ENCODE data around the gene ESR1.

The ESR1 gene

GRCh38 chr6:151807513-151808370 is at the start of gene ESR1:
TSS of gene ESR1 (plus strand) at chr6:151807682. CDS start at chr6:151807913, 231 bp downstream.
- DNase-seq (ENCODE audit: low read depth) = no peak

- DNase-seq (ENCODE audit: low read depth) = no peak
These were observed 47.0 kb upstream of the ESR1 start for GRCh38 chr6:151760486-151760885.

- DNase-seq (ENCODE audit: low read depth) = no peak
These were observed 45.6 kb upstream of the ESR1 start for GRCh38 chr6:151761851-151762250.

- no peak for DNase-seq (ENCODE audit: low read depth)
These were observed 44.7 kb upstream of the ESR1 start for GRCh38 chr6:151762817-151763216.

DNA sequence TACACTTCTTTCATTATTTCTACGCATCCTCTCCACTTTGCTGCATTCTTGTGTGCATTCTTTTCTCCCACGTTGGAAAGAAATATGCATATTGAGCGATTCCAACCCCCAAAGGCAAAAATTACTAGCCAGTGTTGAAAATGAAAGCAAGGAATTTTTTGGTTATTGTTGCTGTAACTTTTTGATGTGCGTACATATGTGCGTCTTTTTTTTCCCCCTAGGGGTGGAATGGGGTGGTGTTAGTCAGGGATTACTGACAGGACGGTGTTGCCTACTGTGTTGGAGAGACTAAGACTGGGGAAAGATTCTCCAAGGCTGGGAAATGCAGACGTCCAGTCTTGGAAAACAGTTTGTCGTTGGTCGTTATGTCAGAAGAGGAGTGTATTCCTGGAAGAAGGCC is 44.2 kb upstream of the ESR1 start:
- no peak for DNase-seq (ENCODE audit: low read depth)

DNA sequence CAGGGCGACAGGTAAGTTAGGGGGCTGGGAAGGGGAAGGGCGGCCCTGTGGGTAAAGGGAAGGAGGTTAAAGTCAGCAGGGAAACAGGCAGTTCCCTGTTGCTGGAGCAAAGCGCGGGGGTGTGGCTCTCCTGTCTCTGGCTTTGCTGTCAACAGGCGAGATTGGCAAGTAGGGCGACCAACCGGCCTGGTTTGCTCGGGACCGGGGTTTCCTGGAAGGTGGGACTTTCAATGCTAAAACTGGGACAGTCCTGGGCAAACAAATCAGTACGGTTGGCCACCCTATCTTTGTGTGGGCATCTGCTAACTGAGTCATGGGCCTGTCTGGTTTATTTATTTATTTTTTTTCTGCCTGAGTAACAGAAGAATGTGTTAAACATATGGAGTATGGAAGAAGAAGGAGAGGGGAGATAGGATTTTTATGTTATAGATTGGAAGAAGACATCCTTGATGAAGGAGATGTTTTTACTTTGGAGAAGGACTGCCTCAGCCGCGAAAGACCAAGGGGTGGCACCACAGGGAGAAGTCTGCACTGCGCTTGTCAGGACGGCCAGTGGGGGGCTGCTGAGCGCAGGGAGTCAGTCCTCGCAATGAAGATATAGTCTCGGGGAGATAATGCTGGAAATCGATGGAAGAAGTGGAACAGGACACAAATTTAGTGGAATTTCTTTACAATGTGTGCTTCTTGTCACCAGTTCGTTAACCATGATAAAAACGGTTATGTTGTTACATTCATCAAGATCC is 43.4 kb upstream of the ESR1 start:
- DNase-seq (ENCODE audit: low read depth) = peak; percentile 20

GRCh38 chr6:151765444-151765886 is 42.0 kb upstream of the ESR1 start:
- peak; percentile 27 for DNase-seq (ENCODE audit: low read depth)

- DNase-seq (ENCODE audit: low read depth) = no peak
These were observed 35.0 kb upstream of the ESR1 start for GRCh38 chr6:151772446-151772845.

- DNase-seq (ENCODE audit: low read depth) = no peak
These were observed 34.1 kb upstream of the ESR1 start for GRCh38 chr6:151773382-151773781.

- DNase-seq (ENCODE audit: low read depth) = no peak
These were observed 24.9 kb upstream of the ESR1 start for GRCh38 chr6:151782560-151782959.

DNA sequence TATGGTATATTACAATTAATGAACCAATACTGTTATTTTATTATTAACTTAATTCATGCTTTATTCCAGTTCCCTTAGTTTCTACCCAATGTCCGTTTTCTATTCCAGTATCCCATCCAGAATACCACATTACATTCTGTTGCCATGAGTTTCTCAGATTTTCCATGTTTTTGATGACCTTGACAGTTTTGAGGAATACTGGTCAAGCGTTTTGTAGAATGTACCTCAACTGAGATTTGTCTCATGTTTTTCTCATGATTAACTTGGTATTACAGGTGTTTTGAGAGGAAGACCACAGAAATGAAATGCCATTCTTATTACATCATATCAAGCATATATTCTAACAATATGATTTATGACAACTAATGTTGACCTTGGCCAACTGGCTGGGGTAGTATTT is 23.8 kb upstream of the ESR1 start:
- no peak for DNase-seq (ENCODE audit: low read depth)

DNA sequence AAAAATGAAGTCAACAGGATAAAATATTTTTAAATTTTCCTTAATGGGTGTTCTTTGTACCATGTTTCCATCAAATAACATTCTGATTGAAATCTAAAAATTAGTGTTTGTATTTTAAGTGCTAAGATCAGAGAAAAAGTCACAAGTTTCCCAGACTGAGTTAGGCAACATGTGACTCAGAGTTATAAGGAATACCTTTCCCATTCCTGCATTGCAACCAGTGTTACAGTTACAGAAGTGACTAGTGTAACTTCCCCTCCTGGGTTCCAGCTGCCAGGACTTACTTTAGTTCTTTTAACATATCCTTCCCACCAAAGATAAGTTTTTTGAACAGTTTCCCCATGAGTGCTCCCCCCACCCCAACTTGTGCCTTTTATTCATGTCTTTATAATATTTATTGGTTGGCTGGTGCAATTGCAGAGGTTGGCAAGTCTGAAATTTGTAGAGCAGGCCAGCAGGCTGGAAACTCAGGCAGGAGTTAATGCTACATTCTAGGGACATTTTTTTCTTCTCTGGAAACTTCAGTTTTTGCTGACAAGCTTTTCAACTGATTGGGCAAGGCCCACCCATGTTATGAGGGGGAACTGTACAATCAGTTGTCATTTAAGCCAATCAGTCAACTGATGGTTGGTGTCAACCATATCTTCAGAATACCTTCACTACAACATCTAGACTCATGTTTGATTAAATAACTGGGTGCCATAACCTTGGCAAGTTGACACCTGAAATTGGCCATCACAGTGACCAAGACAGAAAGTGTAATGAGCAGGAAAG is 22.9 kb upstream of the ESR1 start:
- no peak for DNase-seq (ENCODE audit: low read depth)

- DNase-seq (ENCODE audit: low read depth) = no peak
These were observed 10.5 kb upstream of the ESR1 start for GRCh38 chr6:151796842-151797530.

DNA sequence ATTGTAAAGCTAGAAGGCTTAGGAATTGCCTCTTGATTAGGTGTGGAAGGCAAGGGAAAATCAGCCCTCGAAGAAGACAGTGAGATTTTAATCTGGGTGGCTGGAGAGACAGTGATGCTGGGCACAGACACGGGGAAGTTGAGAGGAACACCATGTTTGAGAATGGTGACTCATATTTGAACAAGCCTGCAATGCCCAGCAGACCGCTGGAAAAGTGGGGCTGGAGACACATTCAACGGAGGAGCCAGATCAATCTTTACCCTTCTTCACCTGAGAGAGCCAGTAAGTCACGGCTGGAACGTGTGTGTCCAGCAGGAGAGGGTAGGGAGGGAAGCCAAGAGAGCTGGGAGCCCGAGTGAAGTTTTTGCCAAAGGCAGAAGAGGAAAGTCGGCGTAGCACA is 3.7 kb upstream of the ESR1 start:
- no peak for DNase-seq (ENCODE audit: low read depth)

DNA sequence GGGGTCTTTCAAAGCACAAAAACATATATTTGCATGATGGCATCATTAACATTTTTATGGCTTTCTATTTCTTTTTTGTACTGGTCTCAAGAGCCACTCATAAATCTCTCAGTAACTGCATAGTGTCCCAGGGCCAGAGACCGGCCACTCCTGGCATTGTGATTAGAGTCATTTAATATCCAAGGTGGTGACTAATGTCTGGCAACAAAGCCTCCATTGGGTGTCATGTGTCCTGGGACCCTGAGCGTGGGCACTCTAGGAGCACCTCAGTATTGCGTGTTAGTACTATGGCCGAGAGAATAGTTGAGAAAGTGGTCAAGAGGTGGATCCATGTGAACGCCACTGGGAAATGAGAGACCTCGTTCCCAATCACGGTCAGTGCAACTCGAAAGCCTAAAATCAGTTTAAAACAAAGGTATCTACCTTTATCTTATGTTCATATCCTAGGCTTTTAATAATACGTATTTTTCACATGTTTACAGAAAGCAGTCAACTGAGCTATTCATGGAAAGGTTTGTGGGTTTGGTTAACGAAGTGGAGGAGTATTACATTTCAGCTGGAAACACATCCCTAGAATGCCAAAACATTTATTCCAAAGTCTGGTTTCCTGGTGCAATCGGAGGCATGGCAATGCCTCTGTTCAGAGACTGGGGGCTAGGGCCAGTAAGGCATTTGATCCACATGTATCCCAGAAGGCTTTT is 2.7 kb upstream of the ESR1 start:
- no peak for DNase-seq (ENCODE audit: low read depth)

DNA sequence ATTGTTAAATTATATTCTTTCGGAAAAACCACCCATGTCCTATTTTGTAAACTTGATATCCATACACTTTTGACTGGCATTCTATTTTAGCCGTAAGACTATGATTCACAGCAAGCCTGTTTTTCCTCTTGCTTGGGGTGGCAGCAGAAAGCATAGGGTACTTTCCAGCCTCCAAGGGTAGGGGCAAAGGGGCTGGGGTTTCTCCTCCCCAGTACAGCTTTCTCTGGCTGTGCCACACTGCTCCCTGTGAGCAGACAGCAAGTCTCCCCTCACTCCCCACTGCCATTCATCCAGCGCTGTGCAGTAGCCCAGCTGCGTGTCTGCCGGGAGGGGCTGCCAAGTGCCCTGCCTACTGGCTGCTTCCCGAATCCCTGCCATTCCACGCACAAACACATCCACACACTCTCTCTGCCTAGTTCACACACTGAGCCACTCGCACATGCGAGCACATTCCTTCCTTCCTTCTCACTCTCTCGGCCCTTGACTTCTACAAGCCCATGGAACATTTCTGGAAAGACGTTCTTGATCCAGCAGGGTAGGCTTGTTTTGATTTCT is 2.1 kb upstream of the ESR1 start:
- DNase-seq (ENCODE audit: low read depth) = no peak

DNA sequence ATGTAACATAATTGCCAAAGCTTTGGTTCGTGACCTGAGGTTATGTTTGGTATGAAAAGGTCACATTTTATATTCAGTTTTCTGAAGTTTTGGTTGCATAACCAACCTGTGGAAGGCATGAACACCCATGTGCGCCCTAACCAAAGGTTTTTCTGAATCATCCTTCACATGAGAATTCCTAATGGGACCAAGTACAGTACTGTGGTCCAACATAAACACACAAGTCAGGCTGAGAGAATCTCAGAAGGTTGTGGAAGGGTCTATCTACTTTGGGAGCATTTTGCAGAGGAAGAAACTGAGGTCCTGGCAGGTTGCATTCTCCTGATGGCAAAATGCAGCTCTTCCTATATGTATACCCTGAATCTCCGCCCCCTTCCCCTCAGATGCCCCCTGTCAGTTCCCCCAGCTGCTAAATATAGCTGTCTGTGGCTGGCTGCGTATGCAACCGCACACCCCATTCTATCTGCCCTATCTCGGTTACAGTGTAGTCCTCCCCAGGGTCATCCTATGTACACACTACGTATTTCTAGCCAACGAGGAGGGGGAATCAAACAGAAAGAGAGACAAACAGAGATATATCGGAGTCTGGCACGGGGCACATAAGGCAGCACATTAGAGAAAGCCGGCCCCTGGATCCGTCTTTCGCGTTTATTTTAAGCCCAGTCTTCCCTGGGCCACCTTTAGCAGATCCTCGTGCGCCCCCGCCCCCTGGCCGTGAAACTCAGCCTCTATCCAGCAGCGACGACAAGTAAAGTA is 547 bp upstream of the ESR1 start:
- DNase-seq (ENCODE audit: low read depth) = no peak

DNA sequence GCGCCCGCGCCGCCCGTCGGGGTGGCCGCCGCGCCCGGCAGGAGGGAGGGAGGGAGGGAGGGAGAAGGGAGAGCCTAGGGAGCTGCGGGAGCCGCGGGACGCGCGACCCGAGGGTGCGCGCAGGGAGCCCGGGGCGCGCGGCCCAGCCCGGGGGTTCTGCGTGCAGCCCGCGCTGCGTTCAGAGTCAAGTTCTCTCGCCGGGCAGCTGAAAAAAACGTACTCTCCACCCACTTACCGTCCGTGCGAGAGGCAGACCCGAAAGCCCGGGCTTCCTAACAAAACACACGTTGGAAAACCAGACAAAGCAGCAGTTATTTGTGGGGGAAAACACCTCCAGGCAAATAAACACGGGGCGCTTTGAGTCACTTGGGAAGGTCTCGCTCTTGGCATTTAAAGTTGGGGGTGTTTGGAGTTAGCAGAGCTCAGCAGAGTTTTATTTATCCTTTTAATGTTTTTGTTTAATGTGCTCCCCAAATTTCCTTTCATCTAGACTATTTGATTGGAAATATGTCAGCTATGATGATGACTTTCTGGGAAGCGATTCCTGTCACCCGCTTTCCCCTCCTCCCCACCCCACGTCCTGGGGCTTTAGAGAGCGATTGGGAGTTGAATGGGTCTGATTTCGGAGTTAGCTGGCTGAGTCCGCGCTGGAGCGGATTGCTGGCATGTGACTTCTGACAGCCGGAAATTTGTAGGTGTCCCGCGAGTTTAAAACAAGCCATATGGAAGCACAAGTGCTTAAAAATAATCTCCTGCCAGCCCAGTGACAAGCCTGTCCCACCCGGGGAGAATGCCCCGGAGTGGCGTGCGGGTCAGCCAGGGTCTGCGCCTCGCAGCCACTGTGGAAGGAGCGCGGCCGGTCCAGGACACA is 1.1 kb downstream of the ESR1 start:
- no peak for DNase-seq (ENCODE audit: low read depth)

DNA sequence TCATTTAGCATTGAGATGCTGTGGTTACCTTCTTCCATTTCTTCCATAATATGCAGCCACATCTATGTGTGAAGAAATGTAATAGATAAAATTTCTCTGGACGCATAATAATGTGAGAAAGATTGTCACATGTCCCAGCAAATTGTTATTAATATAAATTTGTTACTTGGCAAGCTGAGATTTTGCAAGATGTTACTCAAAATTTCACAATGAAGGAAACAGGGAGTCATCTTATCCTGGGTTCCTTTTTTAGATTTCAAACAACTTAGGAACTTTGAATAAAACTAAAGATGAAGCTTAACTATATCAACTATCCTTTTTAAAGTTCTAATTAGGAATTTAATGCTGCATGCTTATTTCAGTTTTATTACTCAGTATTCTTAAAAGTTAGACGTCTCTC is 3.6 kb downstream of the ESR1 start:
- DNase-seq (ENCODE audit: low read depth) = no peak
